ENCODE data around the gene LTK.
A peak's percentile ranks its signal among the peaks of the same experiment; 100 is the strongest.

Gene LTK

GRCh38 chr15:41543521-41543870 lies 29.9 kb upstream of the LTK start:
- Histone ChIP-seq H3K4me2 (peak overlapping the region; percentile 85), H3K27me3 (no peaks in the 10 kb centered on the region), H3K9ac (peak overlapping the region; percentile 91), H3K4me3 (peak overlapping the region; percentile 94), H3K4me1 (peaks cover 17% of the 10 kb centered on the region), H4K20me1 (no peaks in the 10 kb centered on the region), H3K9me3 (no peaks in the 10 kb centered on the region), H3K27ac (peak overlapping the region; percentile 86), H3K36me3 (0 out of 2 replicates have a peak, but pooled peaks cover 5% of the 10 kb centered on the region)
- TF ChIP-seq Cebpa-rat (IDR thresholded peaks at IDR 0.05): no peak

- Histone ChIP-seq H3K27ac (no peak overlapping the region), H3K36me3 (peaks cover 59% of the 10 kb centered on the region), H3K4me2 (peak overlapping the region; percentile 15; the same call in 1 of the 2 replicates), H3K4me3 (no peak overlapping the region), H3K27me3 (no peaks in the 10 kb centered on the region), H3K9me3 (no peaks in the 10 kb centered on the region), H3K9ac (no peak overlapping the region), H3K4me1 (peaks cover 35% of the 10 kb centered on the region), H4K20me1 (no peaks in the 10 kb centered on the region)
- TF ChIP-seq Cebpa-rat (IDR thresholded peaks at IDR 0.05): no peak
These were observed 23.2 kb upstream of the LTK start for GRCh38 chr15:41536866-41537265.

GRCh38 chr15:41535544-41535943 lies 21.9 kb upstream of the LTK start:
- Histone ChIP-seq H3K9ac (no peak overlapping the region), H3K4me3 (no peak overlapping the region), H3K27me3 (no peaks in the 10 kb centered on the region), H3K9me3 (no peaks in the 10 kb centered on the region), H3K4me1 (peaks cover 49% of the 10 kb centered on the region), H3K4me2 (peak overlapping the region; percentile 19), H3K27ac (no peak overlapping the region), H4K20me1 (no peaks in the 10 kb centered on the region), H3K36me3 (peaks cover 55% of the 10 kb centered on the region)
- no peak for TF ChIP-seq Cebpa-rat (IDR thresholded peaks at IDR 0.05)

- H3K4me2 ChIP-seq: peak overlapping the region; percentile 65
- H3K27me3 ChIP-seq: no peaks in the 10 kb centered on the region
- H3K4me1 ChIP-seq: peaks cover 40% of the 10 kb centered on the region
- peaks cover 85% of the 10 kb centered on the region for H3K36me3 ChIP-seq
- H3K9me3 ChIP-seq: no peaks in the 10 kb centered on the region
- H4K20me1 ChIP-seq: no peaks in the 10 kb centered on the region
- no peak for TF ChIP-seq Cebpa-rat (IDR thresholded peaks at IDR 0.05)
- no peak overlapping the region for H3K4me3 ChIP-seq
- H3K27ac ChIP-seq: peak overlapping the region; percentile 83
- H3K9ac ChIP-seq: peak overlapping the region; percentile 72; the same call in 1 of the 2 replicates
These were observed 16.8 kb upstream of the LTK start for GRCh38 chr15:41530363-41530956.

- no peak overlapping the region for H3K4me2 ChIP-seq
- H3K27me3 ChIP-seq: no peaks in the 10 kb centered on the region
- no peak for TF ChIP-seq Cebpa-rat (IDR thresholded peaks at IDR 0.05)
- peaks cover 85% of the 10 kb centered on the region for H3K36me3 ChIP-seq
- peaks cover 4% of the 10 kb centered on the region; the same call in 1 of the 2 replicates for H3K4me1 ChIP-seq
- no peaks in the 10 kb centered on the region for H4K20me1 ChIP-seq
- no peak overlapping the region for H3K9ac ChIP-seq
- no peak overlapping the region for H3K4me3 ChIP-seq
- no peak overlapping the region for H3K27ac ChIP-seq
- no peaks in the 10 kb centered on the region for H3K9me3 ChIP-seq
These were observed 9.5 kb upstream of the LTK start for GRCh38 chr15:41523097-41523496.

GRCh38 chr15:41521614-41522013 lies 8.0 kb upstream of the LTK start:
- peaks cover 10% of the 10 kb centered on the region; the same call in 1 of the 2 replicates for H3K4me1 ChIP-seq
- H3K4me3 ChIP-seq: no peak overlapping the region
- no peak overlapping the region for H3K4me2 ChIP-seq
- no peak for TF ChIP-seq Cebpa-rat (IDR thresholded peaks at IDR 0.05)
- no peaks in the 10 kb centered on the region for H4K20me1 ChIP-seq
- H3K36me3 ChIP-seq: peaks cover 85% of the 10 kb centered on the region
- no peak overlapping the region for H3K27ac ChIP-seq
- no peak overlapping the region for H3K9ac ChIP-seq
- H3K9me3 ChIP-seq: no peaks in the 10 kb centered on the region
- H3K27me3 ChIP-seq: no peaks in the 10 kb centered on the region

DNA sequence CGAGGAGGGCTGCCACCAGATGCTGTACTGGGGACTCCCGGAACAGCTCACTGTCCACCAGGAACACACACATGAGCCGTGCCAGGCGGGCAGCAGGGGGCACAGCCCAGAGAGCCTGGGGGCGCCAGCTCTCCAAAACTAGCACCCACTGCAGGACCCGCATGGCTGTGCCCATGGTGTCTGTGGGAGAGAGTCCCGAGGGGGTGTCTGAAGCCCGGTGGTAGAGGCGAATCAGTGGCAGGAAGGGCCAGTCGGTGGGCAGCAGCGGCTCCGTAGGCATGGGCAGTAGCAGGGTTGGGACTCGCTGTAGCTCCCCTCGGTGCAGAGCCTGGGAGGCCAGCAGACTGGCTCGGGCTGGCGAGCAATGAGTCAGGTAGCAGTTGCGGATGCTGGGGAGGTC lies 7.0 kb upstream of the LTK start:
- H3K4me1 ChIP-seq: peaks cover 10% of the 10 kb centered on the region; the same call in 1 of the 2 replicates
- H3K9ac ChIP-seq: no peak overlapping the region
- no peak overlapping the region for H3K4me3 ChIP-seq
- no peaks in the 10 kb centered on the region for H4K20me1 ChIP-seq
- H3K27me3 ChIP-seq: no peaks in the 10 kb centered on the region
- peaks cover 79% of the 10 kb centered on the region for H3K36me3 ChIP-seq
- H3K27ac ChIP-seq: no peak overlapping the region
- no peaks in the 10 kb centered on the region for H3K9me3 ChIP-seq
- no peak for TF ChIP-seq Cebpa-rat (IDR thresholded peaks at IDR 0.05)
- H3K4me2 ChIP-seq: no peak overlapping the region

GRCh38 chr15:41517895-41518449 lies 4.3 kb upstream of the LTK start:
- H3K4me2 ChIP-seq: no peak overlapping the region
- no peak overlapping the region for H3K27ac ChIP-seq
- H3K36me3 ChIP-seq: peaks cover 52% of the 10 kb centered on the region
- no peak for TF ChIP-seq Cebpa-rat (IDR thresholded peaks at IDR 0.05)
- peaks cover under 1% of the 10 kb centered on the region; the same call in 1 of the 2 replicates for H3K27me3 ChIP-seq
- no peak overlapping the region for H3K9ac ChIP-seq
- no peaks in the 10 kb centered on the region for H4K20me1 ChIP-seq
- peaks cover 26% of the 10 kb centered on the region for H3K4me1 ChIP-seq
- no peak overlapping the region for H3K4me3 ChIP-seq
- H3K9me3 ChIP-seq: no peaks in the 10 kb centered on the region

DNA sequence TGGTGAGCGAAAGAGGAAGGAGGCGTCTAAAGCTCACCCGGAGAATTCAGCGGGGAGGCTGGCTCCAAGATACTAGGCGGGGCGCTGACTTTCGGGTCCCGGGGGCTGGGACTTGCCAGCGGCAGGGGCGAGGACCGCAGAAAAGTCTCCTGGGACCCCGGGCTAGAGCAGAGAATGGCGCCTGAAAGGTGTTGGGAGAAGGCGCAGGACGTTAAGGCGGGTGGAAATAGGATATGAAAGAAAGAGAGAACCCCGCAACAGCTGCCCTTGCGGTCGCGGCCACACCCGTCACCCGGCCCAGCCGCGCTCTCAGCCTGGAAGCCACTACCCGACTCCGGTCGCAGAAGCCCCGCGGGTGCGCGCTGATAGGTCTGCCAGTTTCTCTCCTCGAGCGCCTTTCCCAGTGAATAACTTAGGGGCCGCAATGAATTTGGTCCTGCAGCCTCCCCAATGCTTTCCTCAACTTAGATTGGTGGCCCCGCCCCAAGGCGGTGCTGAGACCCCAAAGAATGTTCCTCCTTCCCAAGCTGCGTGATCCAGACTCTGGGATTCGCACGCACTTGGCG lies 604 bp downstream of the LTK start:
- peak overlapping the region; percentile 61 for H3K4me3 ChIP-seq

DNA sequence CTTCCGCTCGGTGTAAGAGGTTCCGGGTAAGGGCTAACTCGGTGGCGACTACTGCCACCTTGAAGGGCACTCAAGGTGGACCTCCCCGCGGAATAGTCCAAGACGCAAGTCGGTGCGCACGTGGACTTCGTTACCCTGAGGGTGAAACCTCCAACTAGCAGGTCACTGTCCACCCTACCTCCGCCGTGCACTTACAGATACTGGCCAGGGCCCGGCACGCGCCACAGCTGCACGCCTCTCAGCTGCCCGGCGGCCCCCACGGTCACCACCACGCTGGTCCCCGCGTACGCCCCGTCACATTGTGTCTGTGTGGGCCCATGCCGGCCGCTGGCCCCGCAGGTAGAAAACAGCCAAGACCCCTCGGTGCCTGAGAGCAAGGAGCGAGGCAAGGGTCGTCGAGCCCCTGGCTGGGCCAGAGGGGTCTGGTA lies 1.1 kb downstream of the LTK start:
- no peak for TF ChIP-seq Cebpa-rat (IDR thresholded peaks at IDR 0.05)
- Histone ChIP-seq H3K4me1 (peaks cover 41% of the 10 kb centered on the region), H3K27ac (no peak overlapping the region), H3K9ac (peak overlapping the region; percentile 46; the same call in 1 of the 2 replicates), H3K4me2 (peak overlapping the region; percentile 100), H3K36me3 (peaks cover 13% of the 10 kb centered on the region), H4K20me1 (peaks cover 17% of the 10 kb centered on the region), H3K27me3 (peaks cover 29% of the 10 kb centered on the region), H3K9me3 (no peaks in the 10 kb centered on the region), H3K4me3 (peak overlapping the region; percentile 61)

More for the DNA sequence above, 604 bp downstream of the LTK start:
- Histone ChIP-seq H3K9ac (peak overlapping the region; percentile 46; the same call in 1 of the 2 replicates), H3K4me1 (peaks cover 46% of the 10 kb centered on the region), H3K36me3 (peaks cover 18% of the 10 kb centered on the region), H3K27ac (no peak overlapping the region; the same call in 1 of the 2 replicates), H3K27me3 (peaks cover 29% of the 10 kb centered on the region), H3K9me3 (no peaks in the 10 kb centered on the region), H4K20me1 (peaks cover 17% of the 10 kb centered on the region), H3K4me2 (peak overlapping the region; percentile 100)
- TF ChIP-seq Cebpa-rat (IDR thresholded peaks at IDR 0.05): no peak
